ENCODE data around the gene PARP15. TPM values are rescaled to one million over a fixed set of nuclear protein-coding genes. Genes with fewer than 3 reads are reported as not detected.

Gene PARP15
- total and polyA plus RNA-seq, 10 donors = 59.3 to 128 (median 72.8) TPM

- WGBS, 5 donors = 83 to 91% (median 86%) methylated on average over 4 of the region's 4 CpGs
Observed at GRCh38 chr3:122665226-122665786, 87.9 kb downstream of the PARP15 start.

GRCh38 chr3:122665881-122666280 is 88.4 kb downstream of the PARP15 start:
- intact Hi-C loops (cut with DNase I; ENCODE audit: low total_unique reads) = no loop called here
- peaks cover 0 to 2% (median 0%) of the 10 kb centered on the region in 8 donors for H3K9me3 ChIP-seq
- no peak for DNase-seq
- no peaks in the 10 kb centered on the region for H3K4me1 ChIP-seq
- TF ChIP-seq CTCF (IDR thresholded peaks at IDR 0.05 in 8 of 11, conservative IDR thresholded peaks at IDR 0.05 in 3 of 11) (no peak), POLR2AphosphoS5 (IDR thresholded peaks at IDR 0.05) (no peak), POLR2A (IDR thresholded peaks at IDR 0.05) (no peak)
- H3K36me3 ChIP-seq = no peaks in the 10 kb centered on the region
- H3K27ac ChIP-seq = no peak overlapping the region
- H3K4me3 ChIP-seq = no peak overlapping the region
- H3K27me3 ChIP-seq (replicated peaks in 1 of 7) = no peaks in the 10 kb centered on the region

More at GRCh38 chr3:122665226-122665786, 87.9 kb downstream of the PARP15 start:
- Histone ChIP-seq H3K36me3 (no peaks in the 10 kb centered on the region), H3K9me3 (peaks cover 0 to 4% (median 0%) of the 10 kb centered on the region in 8 donors), H3K27ac (no peak overlapping the region), H3K4me1 (no peaks in the 10 kb centered on the region), H3K27me3 (replicated peaks in 1 of 7) (no peaks in the 10 kb centered on the region), H3K4me3 (no peak overlapping the region)
- TF ChIP-seq CTCF (IDR thresholded peaks at IDR 0.05 in 8 of 11, conservative IDR thresholded peaks at IDR 0.05 in 3 of 11) = no peak
- intact Hi-C loops (cut with DNase I; ENCODE audit: low total_unique reads) = no loop called here
- no peak for DNase-seq

GRCh38 chr3:122668930-122669730 is 91.7 kb downstream of the PARP15 start:
- TF ChIP-seq POLR2A (IDR thresholded peaks at IDR 0.05) = no peak
- TF ChIP-seq POLR2AphosphoS5 (IDR thresholded peaks at IDR 0.05) = no peak
- TF ChIP-seq CTCF (IDR thresholded peaks at IDR 0.05 in 8 of 11, conservative IDR thresholded peaks at IDR 0.05 in 3 of 11) = no peak
- intact Hi-C loops (cut with DNase I; ENCODE audit: low total_unique reads) = no loop called here
- WGBS, 5 donors = 82 to 93% (median 86%) methylated on average over 8 of the region's 8 CpGs

GRCh38 chr3:122671553-122671952 is 94.1 kb downstream of the PARP15 start:
- TF ChIP-seq POLR2AphosphoS5 (IDR thresholded peaks at IDR 0.05) = no peak
- no peak for TF ChIP-seq POLR2A (IDR thresholded peaks at IDR 0.05)
- no peak for TF ChIP-seq CTCF (IDR thresholded peaks at IDR 0.05 in 8 of 11, conservative IDR thresholded peaks at IDR 0.05 in 3 of 11)
- intact Hi-C loops (cut with DNase I; ENCODE audit: low total_unique reads) = loop anchor here (10.0 kb wide), 1 partner anchor 267 kb away; no protein-coding TSS in a partner anchor
- peaks cover 0 to 26% (median 1%) of the 10 kb centered on the region in 8 donors for H3K9me3 ChIP-seq
- H3K36me3 ChIP-seq = no peaks in the 10 kb centered on the region
- H3K4me3 ChIP-seq = no peak overlapping the region
- 61 to 87% (median 83%) methylated on average over 2 of the region's 2 CpGs for WGBS, 5 donors
- H3K27ac ChIP-seq = no peak overlapping the region
- H3K4me1 ChIP-seq = no peaks in the 10 kb centered on the region
- no peaks in the 10 kb centered on the region for H3K27me3 ChIP-seq (replicated peaks in 1 of 7)
- no peak for DNase-seq

More at GRCh38 chr3:122668930-122669730, 91.7 kb downstream of the PARP15 start:
- Histone ChIP-seq H3K4me3 (no peak overlapping the region), H3K9me3 (peaks cover 0 to 11% (median 0%) of the 10 kb centered on the region in 8 donors), H3K36me3 (no peaks in the 10 kb centered on the region), H3K27ac (no peak overlapping the region), H3K4me1 (no peaks in the 10 kb centered on the region), H3K27me3 (replicated peaks in 1 of 7) (no peaks in the 10 kb centered on the region)
- DNase-seq = no peak
